ENCODE measurements around the gene SLC6A7.

SLC6A7 gene

DNA sequence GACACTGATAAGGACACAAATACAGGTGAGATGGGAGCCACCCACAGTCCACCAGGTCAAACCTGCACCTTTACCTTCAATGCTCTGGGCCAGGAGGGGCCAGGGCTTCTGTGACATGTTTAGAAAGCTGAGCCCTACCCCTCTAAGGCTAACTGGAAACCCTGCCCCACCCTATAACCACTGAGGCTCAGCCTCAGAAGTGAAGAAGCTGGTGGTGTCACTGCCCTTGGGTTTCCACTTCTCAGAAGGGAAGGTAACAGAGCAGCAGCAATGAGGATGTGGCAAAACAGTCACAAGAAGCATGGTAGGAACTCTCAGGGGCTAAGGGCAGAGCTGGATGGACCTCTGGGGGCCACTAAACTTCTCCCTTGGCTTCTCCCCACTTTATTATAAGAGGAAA lies 40.2 kb upstream of the SLC6A7 start:
- H3K27me3 ChIP-seq (ENCODE audit: control insufficient read depth, insufficient read depth, low read length), result no peaks in the 10 kb centered on the region
- TF ChIP-seq, protein P1, sequence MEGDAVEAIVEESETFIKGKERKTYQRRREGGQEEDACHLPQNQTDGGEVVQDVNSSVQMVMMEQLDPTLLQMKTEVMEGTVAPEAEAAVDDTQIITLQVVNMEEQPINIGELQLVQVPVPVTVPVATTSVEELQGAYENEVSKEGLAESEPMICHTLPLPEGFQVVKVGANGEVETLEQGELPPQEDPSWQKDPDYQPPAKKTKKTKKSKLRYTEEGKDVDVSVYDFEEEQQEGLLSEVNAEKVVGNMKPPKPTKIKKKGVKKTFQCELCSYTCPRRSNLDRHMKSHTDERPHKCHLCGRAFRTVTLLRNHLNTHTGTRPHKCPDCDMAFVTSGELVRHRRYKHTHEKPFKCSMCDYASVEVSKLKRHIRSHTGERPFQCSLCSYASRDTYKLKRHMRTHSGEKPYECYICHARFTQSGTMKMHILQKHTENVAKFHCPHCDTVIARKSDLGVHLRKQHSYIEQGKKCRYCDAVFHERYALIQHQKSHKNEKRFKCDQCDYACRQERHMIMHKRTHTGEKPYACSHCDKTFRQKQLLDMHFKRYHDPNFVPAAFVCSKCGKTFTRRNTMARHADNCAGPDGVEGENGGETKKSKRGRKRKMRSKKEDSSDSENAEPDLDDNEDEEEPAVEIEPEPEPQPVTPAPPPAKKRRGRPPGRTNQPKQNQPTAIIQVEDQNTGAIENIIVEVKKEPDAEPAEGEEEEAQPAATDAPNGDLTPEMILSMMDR (IDR thresholded peaks at IDR 0.05), result no peak
- no peak overlapping the region for H3K27ac ChIP-seq
- H2AFZ ChIP-seq, result no peak overlapping the region
- no peaks in the 10 kb centered on the region for H3K4me1 ChIP-seq
- H3K79me2 ChIP-seq, result no peaks in the 10 kb centered on the region
- H3K4me2 ChIP-seq (ENCODE audit: low read length), result no peak overlapping the region
- H3K4me3 ChIP-seq (ENCODE audit: low read depth, low read length), result no peak overlapping the region
- H3K9ac ChIP-seq, result no peak overlapping the region
- H3K9me3 ChIP-seq (ENCODE audit: control insufficient read depth, low read length), result no peaks in the 10 kb centered on the region
- H3K36me3 ChIP-seq (ENCODE audit: control insufficient read depth, insufficient read depth, low read length), result no peaks in the 10 kb centered on the region

DNA sequence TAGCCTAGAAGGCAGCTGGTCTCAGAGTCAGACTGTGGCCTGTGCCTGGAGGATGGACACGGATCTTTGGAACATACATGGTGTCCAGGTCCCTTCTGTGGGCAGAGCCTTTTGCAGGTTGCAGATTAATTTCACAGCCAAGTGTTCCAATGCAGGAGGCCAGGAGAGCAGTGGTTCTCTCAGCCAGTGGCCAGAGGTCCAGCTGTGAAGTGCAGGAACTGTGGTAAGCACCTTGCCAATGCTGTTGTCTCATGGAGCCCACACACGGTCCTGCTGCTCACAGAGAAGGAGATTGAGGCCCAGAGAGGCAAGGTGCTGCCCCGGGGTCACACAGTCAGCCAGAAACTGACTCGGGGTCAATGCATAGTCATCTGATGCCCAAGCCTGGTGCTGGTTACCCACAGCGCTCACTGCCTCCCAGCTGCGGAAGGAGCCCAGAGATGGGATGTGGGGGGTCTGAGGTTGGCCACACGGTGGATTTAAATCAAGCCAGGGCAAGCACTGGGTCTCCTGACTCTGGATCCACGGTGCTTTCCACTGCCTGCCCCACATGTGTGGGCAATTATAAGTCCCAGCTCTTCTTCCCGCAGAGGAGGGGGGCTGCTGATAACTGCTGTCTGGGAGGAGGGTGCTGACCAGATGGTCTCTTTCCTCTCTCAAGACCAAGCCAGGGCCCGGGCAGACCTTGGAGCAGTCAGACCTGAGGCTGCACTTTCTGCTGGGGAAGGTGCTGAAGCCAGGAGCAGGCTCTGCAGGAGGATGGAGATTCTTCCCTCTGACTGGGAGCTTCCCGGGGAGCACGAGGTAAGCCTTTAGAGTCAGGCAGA lies 37.0 kb upstream of the SLC6A7 start:
- H3K36me3 ChIP-seq (ENCODE audit: control insufficient read depth, insufficient read depth, low read length), result no peaks in the 10 kb centered on the region
- peaks cover 4% of the 10 kb centered on the region for H3K4me1 ChIP-seq
- no peaks in the 10 kb centered on the region for H3K79me2 ChIP-seq
- TF ChIP-seq, protein P1 (IDR thresholded peaks at IDR 0.05), result no peak
- H3K4me3 ChIP-seq (ENCODE audit: low read depth, low read length), result no peak overlapping the region
- H3K4me2 ChIP-seq (ENCODE audit: low read length), result no peak overlapping the region
- no peak overlapping the region for H3K27ac ChIP-seq
- H3K27me3 ChIP-seq (ENCODE audit: control insufficient read depth, insufficient read depth, low read length), result no peaks in the 10 kb centered on the region
- H2AFZ ChIP-seq, result no peak overlapping the region
- no peak overlapping the region for H3K9ac ChIP-seq
- no peaks in the 10 kb centered on the region for H3K9me3 ChIP-seq (ENCODE audit: control insufficient read depth, low read length)

DNA sequence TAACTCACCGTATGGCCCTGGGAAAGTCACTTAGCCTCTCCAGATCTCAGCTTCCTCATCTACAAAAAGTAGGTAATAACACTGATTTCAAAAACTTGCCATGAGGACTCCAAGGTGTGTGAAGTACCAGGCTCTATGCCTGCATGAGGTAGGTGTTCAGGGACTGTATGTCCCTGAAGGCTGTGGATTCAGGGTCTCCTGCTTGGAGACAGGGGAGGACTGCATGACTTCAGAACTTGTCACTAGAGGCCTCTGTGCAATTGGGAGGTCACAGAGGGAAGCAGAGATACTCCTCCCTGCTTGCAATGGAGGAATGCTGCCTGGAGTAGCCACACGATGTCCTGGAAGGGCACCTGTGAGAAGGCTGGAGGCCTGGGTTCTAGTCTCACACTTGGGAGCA lies 36.4 kb upstream of the SLC6A7 start:
- Histone ChIP-seq H3K4me1 (peaks cover 4% of the 10 kb centered on the region), H3K27me3 (ENCODE audit: control insufficient read depth, insufficient read depth, low read length) (no peaks in the 10 kb centered on the region), H3K27ac (no peak overlapping the region), H2AFZ (no peak overlapping the region), H3K9me3 (ENCODE audit: control insufficient read depth, low read length) (no peaks in the 10 kb centered on the region), H3K36me3 (ENCODE audit: control insufficient read depth, insufficient read depth, low read length) (no peaks in the 10 kb centered on the region), H3K9ac (no peak overlapping the region), H3K79me2 (no peaks in the 10 kb centered on the region), H3K4me2 (ENCODE audit: low read length) (no peak overlapping the region), H3K4me3 (ENCODE audit: low read depth, low read length) (no peak overlapping the region)
- TF ChIP-seq, protein P1 (IDR thresholded peaks at IDR 0.05), result no peak

DNA sequence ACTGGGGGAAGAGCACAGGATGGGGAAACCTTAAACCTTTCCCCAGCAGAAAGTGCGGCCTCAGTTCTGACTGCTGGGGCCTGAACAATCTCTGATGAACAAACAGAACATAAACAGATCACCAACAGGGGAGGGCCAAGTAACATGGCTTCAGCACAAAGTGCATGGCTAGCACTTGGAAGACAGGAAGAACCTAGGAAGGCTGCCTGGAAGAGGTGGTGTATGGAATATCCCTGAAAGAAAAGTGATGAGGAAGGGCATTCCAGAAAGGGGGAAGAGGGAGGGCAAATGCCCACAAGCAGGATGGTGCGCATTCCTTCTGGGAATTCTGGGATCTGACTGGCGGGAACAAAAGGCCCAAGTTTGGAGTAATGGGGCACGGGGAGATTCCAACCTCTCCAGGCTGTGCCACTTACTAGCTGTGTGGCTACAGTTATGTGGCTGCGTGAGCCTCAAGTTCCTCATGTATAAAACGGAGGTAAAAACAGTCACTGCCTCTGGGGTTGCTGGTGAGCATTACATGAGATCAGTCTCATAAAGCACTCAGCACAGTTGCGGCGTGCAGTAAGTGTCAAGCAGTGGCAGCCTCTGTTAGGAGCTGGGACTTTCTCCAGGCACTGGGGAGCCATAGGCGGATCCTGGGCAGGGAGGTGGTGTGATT lies 35.8 kb upstream of the SLC6A7 start:
- Histone ChIP-seq H3K27me3 (ENCODE audit: control insufficient read depth, insufficient read depth, low read length) (no peaks in the 10 kb centered on the region), H3K9me3 (ENCODE audit: control insufficient read depth, low read length) (no peaks in the 10 kb centered on the region), H3K9ac (no peak overlapping the region), H3K36me3 (ENCODE audit: control insufficient read depth, insufficient read depth, low read length) (no peaks in the 10 kb centered on the region), H3K4me2 (ENCODE audit: low read length) (no peak overlapping the region), H3K4me1 (peaks cover 4% of the 10 kb centered on the region), H3K79me2 (no peaks in the 10 kb centered on the region), H2AFZ (no peak overlapping the region), H3K27ac (no peak overlapping the region), H3K4me3 (ENCODE audit: low read depth, low read length) (no peak overlapping the region)
- TF ChIP-seq, protein P1 (IDR thresholded peaks at IDR 0.05), result no peak

All from parathyroid adenoma (tissue), 2 donors.